NCI-H187 (cell line): Measurements from ENCODE around the gene BORCS8.
"Not testable (repeated sequence)": the region's sequence is repeated elsewhere in the genome, so short reads cannot be mapped to it uniquely, and the experiment has no call there.

Experiments
- DNase-seq, 2 experiments: peaks; one replicate each; lab custom pipeline; 2025; lab: John Stamatoyannopoulos, UW

BORCS8 gene

DNA sequence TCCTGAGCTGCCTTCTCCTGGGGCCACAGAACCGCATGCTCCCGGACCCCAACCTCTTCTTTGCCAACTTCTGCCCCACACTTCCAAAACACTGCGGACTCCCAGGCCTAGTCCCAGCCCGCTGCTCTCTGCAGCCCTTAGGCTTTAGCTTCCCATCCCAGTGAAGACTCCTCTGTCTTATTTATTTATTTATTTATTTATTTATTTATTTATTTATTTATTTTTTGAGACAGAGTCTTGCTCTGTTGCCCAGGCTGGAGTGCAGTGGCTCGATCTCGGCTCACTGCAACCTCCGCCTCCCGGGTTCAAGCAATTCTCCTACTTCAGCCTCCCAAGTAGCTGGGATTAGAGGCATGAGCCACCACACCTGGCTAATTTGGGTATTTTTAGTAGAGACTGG is 43.4 kb downstream of the BORCS8 start:
- DNase-seq = not testable (repeated sequence)

DNA sequence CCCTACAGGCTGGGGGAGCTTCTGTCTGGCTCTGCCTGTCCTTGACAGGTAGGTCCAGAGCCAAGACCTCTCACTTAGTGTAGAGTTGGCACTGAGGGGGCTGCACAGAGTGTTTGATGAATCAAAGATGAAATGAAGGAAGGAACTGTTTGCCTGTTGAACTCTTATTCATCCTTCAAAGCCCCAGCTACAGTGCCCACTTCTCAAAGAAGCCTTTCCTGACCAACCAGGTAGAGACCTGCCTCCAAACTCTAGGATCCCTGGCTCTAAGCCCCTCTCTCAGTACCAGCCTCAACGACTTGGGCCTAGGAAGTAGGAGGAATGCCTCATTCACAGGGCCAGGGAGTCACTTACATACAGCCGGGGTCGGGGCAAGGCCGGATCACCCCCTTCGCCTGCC is 44.6 kb downstream of the BORCS8 start:
- DNase-seq = no peak

GRCh38 chr19:19146865-19147264 is 45.1 kb downstream of the BORCS8 start:
- DNase-seq = no peak

GRCh38 chr19:19145684-19146608 is 46.0 kb downstream of the BORCS8 start:
- peak; percentile 8 to 18 for DNase-seq

DNA sequence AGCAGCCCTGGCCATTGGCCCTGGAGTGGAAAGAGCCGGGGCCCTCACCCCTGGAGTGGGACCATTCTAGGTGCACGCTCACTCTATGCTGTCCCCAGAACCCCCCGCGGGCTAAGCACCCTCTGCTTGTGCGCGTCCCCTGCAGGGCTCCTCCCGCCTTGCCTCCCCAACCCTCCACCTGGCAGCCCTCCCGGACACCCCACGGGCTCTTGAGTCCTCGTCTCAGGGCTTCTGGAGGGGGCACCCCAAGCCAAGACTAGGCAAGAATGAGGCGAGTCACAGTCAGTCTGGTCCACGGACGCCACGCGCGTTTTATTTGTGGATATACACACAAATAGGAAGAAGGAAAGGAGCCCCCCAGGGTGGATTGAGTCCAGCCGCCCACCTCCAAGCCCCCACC is 46.7 kb downstream of the BORCS8 start:
- DNase-seq = no peak

DNA sequence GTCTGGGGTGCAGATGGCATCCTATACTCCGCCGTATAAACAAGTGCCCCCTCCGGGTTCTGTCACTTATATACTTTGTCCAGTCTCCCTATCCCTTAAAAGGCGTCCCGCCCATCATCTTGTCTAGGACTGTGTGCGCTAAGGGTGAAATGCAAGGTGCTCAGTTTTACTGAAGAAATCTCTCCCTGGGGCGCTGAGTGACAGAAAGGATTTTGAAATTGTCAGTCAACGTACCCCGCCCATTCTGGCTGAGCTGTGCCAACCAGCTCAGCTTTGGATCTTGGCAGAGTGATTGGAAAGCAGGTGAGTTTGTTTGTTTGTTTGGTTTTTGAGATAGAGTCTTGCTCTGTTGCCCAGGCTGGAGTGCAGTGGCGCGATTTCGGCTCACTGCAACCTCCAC is 49.6 kb downstream of the BORCS8 start:
- DNase-seq = no peak

- no peak for DNase-seq
These were observed 51.5 kb downstream of the BORCS8 start for GRCh38 chr19:19140476-19140875.

DNA sequence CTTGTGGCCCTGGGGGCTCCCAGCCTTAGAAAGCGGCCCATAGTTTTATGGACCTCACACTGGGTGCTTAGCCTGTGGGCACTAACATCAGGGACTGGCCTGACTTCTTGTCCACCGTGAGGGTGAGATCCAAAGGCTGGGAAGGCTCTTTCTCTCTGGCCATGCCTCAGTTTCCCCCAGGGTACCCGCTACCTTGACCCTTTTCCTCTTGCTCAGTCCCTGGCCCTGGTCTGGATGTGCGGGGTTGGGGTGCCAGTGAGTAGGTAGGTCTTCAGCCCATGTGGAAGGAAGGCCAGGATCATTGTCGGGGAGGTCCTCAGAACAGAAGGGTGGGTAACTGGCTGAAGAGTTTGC is 52.1 kb downstream of the BORCS8 start:
- no peak for DNase-seq

DNA sequence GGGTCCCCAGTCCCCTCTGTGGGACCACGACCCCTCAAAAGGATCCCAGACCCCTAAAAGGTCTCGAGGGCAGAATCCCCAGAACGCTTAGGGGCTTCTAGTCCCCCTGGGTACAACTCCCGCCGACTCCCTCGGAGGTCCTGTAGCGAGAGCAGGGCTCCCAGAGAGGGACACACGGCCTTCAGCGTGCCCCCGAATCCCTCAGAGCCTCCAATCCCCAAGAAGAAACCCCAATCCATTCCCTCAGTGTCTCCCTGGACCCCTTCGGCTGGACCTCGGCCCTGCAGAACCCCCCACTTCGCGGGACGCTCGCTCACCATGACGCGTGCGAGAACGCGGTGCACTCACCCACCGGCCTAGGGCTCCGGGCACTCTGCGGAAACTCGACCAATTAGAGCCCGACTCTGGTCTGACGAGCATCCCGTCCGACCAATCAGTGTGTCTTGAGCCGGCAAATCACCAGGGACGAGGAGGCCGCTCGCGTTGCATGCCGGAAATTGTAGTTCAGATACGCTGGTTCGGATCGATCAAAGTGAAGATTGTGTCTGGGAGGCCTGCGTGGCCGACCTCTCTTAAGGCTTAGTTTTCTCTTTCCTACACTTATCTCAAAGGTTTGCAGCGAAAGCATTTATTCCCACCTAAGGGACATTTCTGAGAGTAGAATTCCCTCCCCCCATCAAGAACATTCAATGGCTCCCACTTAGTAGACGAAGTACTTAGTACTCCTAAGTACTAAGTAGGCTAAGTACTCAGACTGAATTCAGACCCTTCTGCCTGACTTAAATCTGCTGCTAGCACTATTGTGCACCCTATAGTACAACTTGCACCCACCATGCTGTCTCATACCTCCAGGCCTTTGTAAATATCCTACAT is 53.6 kb downstream of the BORCS8 start, which contains the start of gene TMEM161A:
TSS of gene TMEM161A (minus strand) at position 370 of the 873 bp plus-strand sequence. CDS start at position 320, 50 bp downstream.
- DNase-seq = peak; percentile 71 to 85

- DNase-seq = no peak
These were observed 54.3 kb downstream of the BORCS8 start for GRCh38 chr19:19137556-19138108.

DNA sequence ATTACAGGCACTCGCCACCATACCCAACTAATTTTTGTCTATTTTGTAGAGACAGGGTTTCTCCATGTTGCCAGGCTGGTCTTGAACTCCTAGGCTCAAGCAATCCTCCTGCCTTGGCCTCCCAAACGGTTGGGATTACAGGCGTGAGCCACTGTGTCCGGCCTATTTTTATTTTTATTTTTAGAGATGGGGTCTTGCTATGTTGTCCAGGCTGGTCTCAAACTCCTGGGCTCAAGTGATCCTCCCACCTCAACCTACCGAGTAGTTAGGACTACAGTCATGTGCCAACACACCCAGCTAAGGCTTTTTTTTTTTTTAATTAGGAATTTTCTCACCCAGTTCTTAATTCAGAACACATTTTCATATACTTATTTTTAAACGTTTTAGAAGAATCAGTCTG is 56.2 kb downstream of the BORCS8 start:
- DNase-seq = not testable (repeated sequence)

- no peak for DNase-seq
These were observed 57.2 kb downstream of the BORCS8 start for GRCh38 chr19:19134687-19135158.

DNA sequence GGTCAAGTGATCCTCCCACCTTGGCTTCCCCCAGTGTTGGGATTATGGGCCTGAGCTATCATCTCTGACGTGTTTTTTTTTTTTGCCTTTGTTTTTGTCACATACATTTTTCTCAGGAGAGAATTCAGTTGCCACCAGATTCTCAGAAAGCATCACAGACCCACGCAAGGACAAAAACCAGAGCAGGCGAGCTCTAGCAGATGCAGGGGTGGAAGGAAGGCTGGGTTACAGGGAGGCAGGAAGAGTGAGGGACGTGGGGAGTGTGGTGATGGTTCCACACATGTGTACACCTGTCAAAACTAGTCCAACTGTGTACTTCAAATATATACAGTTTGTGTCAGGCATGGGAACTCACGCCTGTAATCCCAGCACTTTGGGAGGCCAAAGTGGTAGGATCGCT is 58.0 kb downstream of the BORCS8 start:
- no peak for DNase-seq

DNA sequence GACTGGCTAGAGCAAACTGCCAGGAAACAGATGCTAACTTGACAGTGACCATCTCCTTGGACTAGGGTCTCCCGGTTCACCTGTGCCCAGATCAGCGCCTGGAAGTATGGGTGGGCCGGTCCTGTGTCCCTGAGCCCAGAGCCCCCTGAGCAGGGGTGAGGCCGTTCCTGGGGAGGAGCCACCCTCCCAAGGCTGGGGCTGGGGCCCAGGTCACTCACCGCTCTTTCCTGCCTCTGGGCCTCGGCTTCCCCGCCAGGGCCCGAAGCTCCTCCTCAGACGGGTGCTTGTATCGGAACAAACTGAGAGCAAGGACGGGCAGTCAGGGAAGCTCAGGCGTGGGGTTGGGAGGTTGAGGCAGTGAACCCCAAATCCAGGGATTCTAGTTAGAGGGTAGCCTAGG is 59.0 kb downstream of the BORCS8 start:
- no peak for DNase-seq

GRCh38 chr19:19131989-19132388 is 60.0 kb downstream of the BORCS8 start:
- DNase-seq = no peak
